ENCODE measurements around the gene LTBP1.
"Not testable (repeated sequence)": the region's sequence is repeated elsewhere in the genome, so short reads cannot be mapped to it uniquely, and the experiment has no call there.

LTBP1 gene

GRCh38 chr2:33441235-33441810 lies 494.6 kb downstream of the LTBP1 start:
- Histone ChIP-seq H3K27ac (ENCODE audit: low read depth, low read length) (no peak overlapping the region), H3K27me3 (ENCODE audit: control insufficient read depth, insufficient read depth, low read length) (no peaks in the 10 kb centered on the region), H3K9me3 (ENCODE audit: control insufficient read depth, insufficient read depth, low read length) (no peaks in the 10 kb centered on the region), H3K36me3 (ENCODE audit: control insufficient read depth, insufficient read depth, low read length) (no peaks in the 10 kb centered on the region), H3K4me3 (ENCODE audit: low read depth, low read length) (no peak overlapping the region), H3K9ac (ENCODE audit: low read depth, low read length) (no peak overlapping the region), H3K4me1 (ENCODE audit: control insufficient read depth, insufficient read depth, low read length) (no peaks in the 10 kb centered on the region)

- H3K4me3 ChIP-seq (ENCODE audit: low read depth, low read length); H3K9me3 ChIP-seq (ENCODE audit: control insufficient read depth, insufficient read depth, low read length); H3K27me3 ChIP-seq (ENCODE audit: control insufficient read depth, insufficient read depth, low read length); H3K36me3 ChIP-seq (ENCODE audit: control insufficient read depth, insufficient read depth, low read length); H3K9ac ChIP-seq (ENCODE audit: low read depth, low read length); H3K27ac ChIP-seq (ENCODE audit: low read depth, low read length); H3K4me1 ChIP-seq (ENCODE audit: control insufficient read depth, insufficient read depth, low read length): not testable (repeated sequence)
These were observed 495.3 kb downstream of the LTBP1 start for GRCh38 chr2:33442052-33442451.

GRCh38 chr2:33442528-33443079 lies 495.9 kb downstream of the LTBP1 start:
- Histone ChIP-seq H3K9ac (ENCODE audit: low read depth, low read length) (no peak overlapping the region), H3K36me3 (ENCODE audit: control insufficient read depth, insufficient read depth, low read length) (no peaks in the 10 kb centered on the region), H3K4me3 (ENCODE audit: low read depth, low read length) (no peak overlapping the region), H3K27me3 (ENCODE audit: control insufficient read depth, insufficient read depth, low read length) (no peaks in the 10 kb centered on the region), H3K27ac (ENCODE audit: low read depth, low read length) (no peak overlapping the region), H3K9me3 (ENCODE audit: control insufficient read depth, insufficient read depth, low read length) (no peaks in the 10 kb centered on the region), H3K4me1 (ENCODE audit: control insufficient read depth, insufficient read depth, low read length) (no peaks in the 10 kb centered on the region)

- no peak overlapping the region for H3K9ac ChIP-seq (ENCODE audit: low read depth, low read length)
- H3K27ac ChIP-seq (ENCODE audit: low read depth, low read length), result no peak overlapping the region
- no peaks in the 10 kb centered on the region for H3K4me1 ChIP-seq (ENCODE audit: control insufficient read depth, insufficient read depth, low read length)
- no peaks in the 10 kb centered on the region for H3K27me3 ChIP-seq (ENCODE audit: control insufficient read depth, insufficient read depth, low read length)
- H3K36me3 ChIP-seq (ENCODE audit: control insufficient read depth, insufficient read depth, low read length), result no peaks in the 10 kb centered on the region
- H3K9me3 ChIP-seq (ENCODE audit: control insufficient read depth, insufficient read depth, low read length), result no peaks in the 10 kb centered on the region
- H3K4me3 ChIP-seq (ENCODE audit: low read depth, low read length), result no peak overlapping the region
These were observed 496.6 kb downstream of the LTBP1 start for GRCh38 chr2:33443274-33443829.

GRCh38 chr2:33444967-33445366 lies 498.2 kb downstream of the LTBP1 start:
- Histone ChIP-seq H3K27me3 (ENCODE audit: control insufficient read depth, insufficient read depth, low read length) (no peaks in the 10 kb centered on the region), H3K36me3 (ENCODE audit: control insufficient read depth, insufficient read depth, low read length) (no peaks in the 10 kb centered on the region), H3K9ac (ENCODE audit: low read depth, low read length) (no peak overlapping the region), H3K9me3 (ENCODE audit: control insufficient read depth, insufficient read depth, low read length) (no peaks in the 10 kb centered on the region), H3K27ac (ENCODE audit: low read depth, low read length) (no peak overlapping the region), H3K4me3 (ENCODE audit: low read depth, low read length) (no peak overlapping the region), H3K4me1 (ENCODE audit: control insufficient read depth, insufficient read depth, low read length) (no peaks in the 10 kb centered on the region)

- no peak overlapping the region for H3K9ac ChIP-seq (ENCODE audit: low read depth, low read length)
- H3K36me3 ChIP-seq (ENCODE audit: control insufficient read depth, insufficient read depth, low read length), result no peaks in the 10 kb centered on the region
These were observed 501.6 kb downstream of the LTBP1 start for GRCh38 chr2:33448220-33448899.

More at GRCh38 chr2:33448220-33448899, 501.6 kb downstream of the LTBP1 start:
- Histone ChIP-seq H3K4me3 (ENCODE audit: low read depth, low read length) (no peak overlapping the region), H3K27me3 (ENCODE audit: control insufficient read depth, insufficient read depth, low read length) (no peaks in the 10 kb centered on the region), H3K9me3 (ENCODE audit: control insufficient read depth, insufficient read depth, low read length) (no peaks in the 10 kb centered on the region), H3K4me1 (ENCODE audit: control insufficient read depth, insufficient read depth, low read length) (no peaks in the 10 kb centered on the region), H3K27ac (ENCODE audit: low read depth, low read length) (no peak overlapping the region)

Data from HUES48 (cell line).